Ovary (tissue), 3 donors: ENCODE measurements around the gene ARIH2.

Source experiments
- POLR2A ChIP-seq: fragments of 450-650 bp; IDR thresholded peaks from one replicate; pipeline ENCODE4 v1.6.1; 2017; ENCODE audit warnings: antibody characterized with exemption, mild to moderate bottlenecking, moderate library complexity
- TF ChIP-seq, protein P1 (sequence below), 3 donors: fragments of 450-650 bp in 2 of 3; fragments of 200-600 bp in 1 of 3; IDR thresholded peaks; one replicate each; pipeline versions ENCODE4 v1.5.1 to v1.8.0; 2016 to 2022; ENCODE audit warnings: antibody characterized with exemption in 3 of 3, mild to moderate bottlenecking in 1 of 3
- donor health status: DM: no; HTN: no; CAD: no.

DNA sequence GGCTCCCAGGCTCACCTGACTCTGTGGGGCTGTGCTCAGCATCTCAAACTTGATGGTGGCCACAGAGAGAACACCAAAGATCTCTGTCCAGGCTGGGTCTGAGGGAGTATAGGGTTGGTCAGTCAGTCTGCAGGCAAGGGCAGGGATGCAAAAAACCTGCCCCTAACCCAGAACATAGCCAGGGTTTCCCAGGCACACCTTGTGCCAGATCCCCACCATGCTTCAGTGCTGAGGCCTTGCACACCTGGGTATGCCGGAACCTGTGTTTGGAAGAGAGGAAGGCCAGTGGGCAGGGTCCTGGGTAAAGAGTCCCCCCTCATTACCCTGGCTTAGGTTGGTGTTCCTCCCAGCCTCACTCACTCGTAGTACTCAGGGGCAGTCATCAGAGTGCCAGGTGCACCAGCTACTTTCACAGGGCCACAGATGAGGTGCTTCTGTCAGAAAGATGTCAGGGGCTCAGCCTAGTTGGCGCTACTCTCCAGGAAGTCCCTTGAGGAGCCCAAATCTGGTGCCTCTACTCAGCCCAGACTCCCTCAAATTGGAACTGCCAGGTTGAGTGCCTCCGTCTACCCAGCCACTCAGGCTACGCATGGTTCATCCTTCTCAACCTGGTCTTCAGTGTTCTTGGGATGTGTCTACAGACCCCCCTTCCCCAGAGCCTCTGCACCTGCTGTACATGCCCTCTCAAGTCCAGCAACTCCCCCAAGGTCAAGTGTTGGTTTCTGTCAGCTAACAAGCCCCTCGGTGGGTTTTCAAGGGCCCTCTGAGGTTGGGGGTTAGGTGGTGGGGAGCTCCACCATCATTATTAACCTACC is 98.0 kb downstream of the ARIH2 start:
- TF ChIP-seq POLR2A: no peak
- TF ChIP-seq, protein P1, sequence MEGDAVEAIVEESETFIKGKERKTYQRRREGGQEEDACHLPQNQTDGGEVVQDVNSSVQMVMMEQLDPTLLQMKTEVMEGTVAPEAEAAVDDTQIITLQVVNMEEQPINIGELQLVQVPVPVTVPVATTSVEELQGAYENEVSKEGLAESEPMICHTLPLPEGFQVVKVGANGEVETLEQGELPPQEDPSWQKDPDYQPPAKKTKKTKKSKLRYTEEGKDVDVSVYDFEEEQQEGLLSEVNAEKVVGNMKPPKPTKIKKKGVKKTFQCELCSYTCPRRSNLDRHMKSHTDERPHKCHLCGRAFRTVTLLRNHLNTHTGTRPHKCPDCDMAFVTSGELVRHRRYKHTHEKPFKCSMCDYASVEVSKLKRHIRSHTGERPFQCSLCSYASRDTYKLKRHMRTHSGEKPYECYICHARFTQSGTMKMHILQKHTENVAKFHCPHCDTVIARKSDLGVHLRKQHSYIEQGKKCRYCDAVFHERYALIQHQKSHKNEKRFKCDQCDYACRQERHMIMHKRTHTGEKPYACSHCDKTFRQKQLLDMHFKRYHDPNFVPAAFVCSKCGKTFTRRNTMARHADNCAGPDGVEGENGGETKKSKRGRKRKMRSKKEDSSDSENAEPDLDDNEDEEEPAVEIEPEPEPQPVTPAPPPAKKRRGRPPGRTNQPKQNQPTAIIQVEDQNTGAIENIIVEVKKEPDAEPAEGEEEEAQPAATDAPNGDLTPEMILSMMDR (IDR thresholded peaks at IDR 0.05): no peak
